22Rv1 (cell line): ENCODE results near the gene EPHA6.

Experiments used
- H3K27ac ChIP-seq: fragments of 450-650 bp; 2 replicates; pipeline ENCODE4 v1.5.1; 2017
- ZFX ChIP-seq: fragments of 450-650 bp; IDR thresholded peaks from 2 replicates; pipeline ENCODE4 v1.6.1; 2017; ENCODE audit warnings: antibody characterized with exemption, borderline replicate concordance
- TF ChIP-seq, protein P1 (sequence below): fragments of 450-650 bp; IDR thresholded peaks from 2 replicates; pipeline ENCODE4 v1.5.1; 2017; ENCODE audit warnings: mild to moderate bottlenecking

The EPHA6 gene

DNA sequence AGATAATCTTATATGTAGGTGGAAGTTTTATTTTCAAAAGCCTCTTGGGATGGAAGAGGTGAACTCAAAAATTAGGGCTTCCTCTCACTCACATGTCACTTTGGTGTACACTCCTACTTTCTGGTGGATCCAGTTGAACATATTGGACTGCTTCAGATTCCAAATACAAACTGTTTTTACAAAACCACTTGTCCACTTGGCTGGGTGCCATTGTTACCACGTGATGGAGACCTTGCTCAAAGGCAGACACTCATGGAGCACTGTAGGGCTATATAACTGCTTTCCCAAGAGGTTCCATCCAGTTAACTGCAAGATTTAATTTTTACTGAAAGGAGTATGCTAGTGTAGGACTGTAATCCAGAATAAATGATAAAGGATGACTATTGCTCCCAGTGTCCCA, 307.0 kb downstream of the EPHA6 start:
- TF ChIP-seq, protein P1, sequence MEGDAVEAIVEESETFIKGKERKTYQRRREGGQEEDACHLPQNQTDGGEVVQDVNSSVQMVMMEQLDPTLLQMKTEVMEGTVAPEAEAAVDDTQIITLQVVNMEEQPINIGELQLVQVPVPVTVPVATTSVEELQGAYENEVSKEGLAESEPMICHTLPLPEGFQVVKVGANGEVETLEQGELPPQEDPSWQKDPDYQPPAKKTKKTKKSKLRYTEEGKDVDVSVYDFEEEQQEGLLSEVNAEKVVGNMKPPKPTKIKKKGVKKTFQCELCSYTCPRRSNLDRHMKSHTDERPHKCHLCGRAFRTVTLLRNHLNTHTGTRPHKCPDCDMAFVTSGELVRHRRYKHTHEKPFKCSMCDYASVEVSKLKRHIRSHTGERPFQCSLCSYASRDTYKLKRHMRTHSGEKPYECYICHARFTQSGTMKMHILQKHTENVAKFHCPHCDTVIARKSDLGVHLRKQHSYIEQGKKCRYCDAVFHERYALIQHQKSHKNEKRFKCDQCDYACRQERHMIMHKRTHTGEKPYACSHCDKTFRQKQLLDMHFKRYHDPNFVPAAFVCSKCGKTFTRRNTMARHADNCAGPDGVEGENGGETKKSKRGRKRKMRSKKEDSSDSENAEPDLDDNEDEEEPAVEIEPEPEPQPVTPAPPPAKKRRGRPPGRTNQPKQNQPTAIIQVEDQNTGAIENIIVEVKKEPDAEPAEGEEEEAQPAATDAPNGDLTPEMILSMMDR = no peak
- TF ChIP-seq ZFX = no peak
- H3K27ac ChIP-seq = no peak overlapping the region

DNA sequence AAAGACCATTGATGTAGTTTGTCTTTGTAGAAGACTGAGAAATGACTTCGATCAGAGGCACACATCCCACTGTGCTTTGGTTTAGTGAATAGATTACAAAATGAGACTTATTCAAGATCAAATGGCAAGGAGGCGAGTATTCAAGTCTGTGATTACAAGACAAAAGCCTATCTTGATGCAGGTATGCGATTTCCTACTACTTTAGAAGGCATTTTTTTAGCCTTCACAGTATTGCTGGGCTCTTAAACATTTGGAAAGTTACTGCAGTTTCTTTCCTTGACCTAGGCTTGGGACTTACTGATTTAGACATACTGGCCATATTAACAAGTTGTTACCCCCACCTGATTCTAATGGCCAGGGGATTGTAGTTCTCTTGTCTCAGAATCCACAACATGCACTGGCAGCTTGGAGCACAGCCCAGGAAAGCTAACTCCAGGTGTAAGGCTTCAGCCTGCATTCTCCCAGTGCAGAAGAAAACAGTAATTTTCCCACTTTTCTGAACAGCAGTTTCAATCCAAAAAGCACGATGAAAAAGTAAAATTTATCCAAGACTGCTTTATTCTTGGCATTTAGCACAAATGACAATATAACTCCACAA, 311.6 kb downstream of the EPHA6 start:
- no peak overlapping the region for H3K27ac ChIP-seq
- no peak for TF ChIP-seq ZFX
- TF ChIP-seq, protein P1 = no peak

DNA sequence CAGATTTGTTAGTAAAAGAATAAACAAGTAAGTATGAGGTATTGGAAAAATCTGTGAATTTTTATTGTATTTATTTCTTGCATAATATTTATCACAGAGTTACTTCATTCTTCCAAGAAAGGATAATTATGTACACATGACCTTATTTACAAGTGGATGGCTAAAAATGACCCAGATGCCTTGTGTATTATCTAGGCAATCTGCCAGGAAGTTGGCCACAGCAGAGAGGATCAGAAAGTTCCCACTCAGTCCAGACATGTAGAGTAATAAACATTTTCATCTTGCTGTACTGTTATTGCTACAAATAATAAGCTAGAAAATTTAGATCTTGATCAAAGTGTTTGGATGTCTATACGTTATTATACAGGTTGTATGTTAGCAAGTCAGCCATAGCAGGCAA, 317.1 kb downstream of the EPHA6 start:
- TF ChIP-seq, protein P1 = no peak
- no peak for TF ChIP-seq ZFX

DNA sequence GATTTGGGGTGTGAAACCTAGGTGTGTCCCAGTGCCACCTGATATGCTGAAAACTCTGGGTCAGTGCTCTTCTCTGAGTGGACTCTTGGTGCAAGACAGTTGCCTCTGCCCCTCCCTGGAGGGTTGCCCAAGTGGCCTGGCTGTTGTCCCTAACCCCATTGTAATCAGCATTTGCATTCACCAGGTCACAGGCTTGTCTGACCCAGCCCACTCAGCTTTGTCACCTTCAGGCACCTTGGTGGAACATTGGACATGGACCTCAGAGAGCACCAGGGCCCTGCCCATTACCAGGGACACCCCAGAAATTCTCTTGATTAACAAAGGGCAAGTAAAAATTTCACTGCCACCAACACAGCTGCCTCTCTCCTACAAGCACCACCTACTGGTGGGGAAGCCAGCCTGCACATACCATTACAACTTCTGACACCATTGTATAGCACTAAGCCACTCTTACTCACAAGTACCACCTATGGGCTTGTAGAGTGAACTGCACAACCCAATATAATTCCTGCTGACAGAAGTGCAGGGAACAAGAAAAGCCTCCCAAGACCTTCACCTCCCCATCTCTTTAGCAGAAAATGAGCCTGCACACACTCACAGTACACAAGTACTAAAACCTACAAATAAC, 324.6 kb downstream of the EPHA6 start:
- TF ChIP-seq ZFX = no peak
- TF ChIP-seq, protein P1 = peak; percentile 53
- no peak overlapping the region for H3K27ac ChIP-seq

More for the DNA sequence above, 317.1 kb downstream of the EPHA6 start:
- H3K27ac ChIP-seq = no peak overlapping the region

DNA sequence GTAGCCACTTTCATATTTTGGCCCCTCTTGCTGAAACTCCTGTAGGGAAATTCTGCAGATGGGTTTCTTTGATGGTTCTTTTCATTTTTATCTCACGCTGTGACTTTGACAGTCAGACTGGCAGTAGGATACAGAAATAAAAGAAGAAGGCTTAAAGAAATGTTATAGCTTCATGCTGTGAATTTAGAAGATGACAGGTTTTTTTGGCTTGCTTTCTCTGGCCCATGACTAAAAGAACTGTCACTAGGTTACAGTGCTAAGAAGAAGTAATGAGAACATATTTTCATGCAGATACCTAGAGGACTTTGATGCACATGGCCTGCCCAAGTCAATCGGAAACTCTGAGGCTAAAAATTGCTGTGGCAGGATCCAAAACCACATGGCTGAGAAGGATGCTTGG, 334.5 kb downstream of the EPHA6 start:
- no peak for TF ChIP-seq ZFX
- TF ChIP-seq, protein P1 = no peak
- H3K27ac ChIP-seq = no peak overlapping the region

DNA sequence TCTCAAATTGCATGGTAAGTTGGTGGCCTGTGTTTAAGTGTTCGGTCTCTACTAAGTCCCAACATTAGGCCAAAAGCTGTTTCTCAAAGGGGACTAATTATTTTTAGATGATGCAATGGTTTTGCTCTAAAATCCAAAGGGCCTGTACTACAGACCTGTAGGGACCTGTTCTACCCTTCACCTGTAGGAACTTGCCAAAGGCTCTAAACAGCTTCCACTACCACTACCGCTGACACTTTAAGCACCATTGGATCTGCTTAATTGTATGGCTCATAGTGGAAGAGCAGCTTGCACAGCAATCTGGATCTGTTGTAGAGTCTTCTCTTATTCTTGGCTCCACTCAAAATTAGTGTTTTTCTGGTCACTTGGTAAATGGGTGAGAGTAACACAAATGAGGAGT, 346.8 kb downstream of the EPHA6 start:
- no peak for TF ChIP-seq ZFX
- TF ChIP-seq, protein P1 = no peak
- H3K27ac ChIP-seq = no peak overlapping the region

DNA sequence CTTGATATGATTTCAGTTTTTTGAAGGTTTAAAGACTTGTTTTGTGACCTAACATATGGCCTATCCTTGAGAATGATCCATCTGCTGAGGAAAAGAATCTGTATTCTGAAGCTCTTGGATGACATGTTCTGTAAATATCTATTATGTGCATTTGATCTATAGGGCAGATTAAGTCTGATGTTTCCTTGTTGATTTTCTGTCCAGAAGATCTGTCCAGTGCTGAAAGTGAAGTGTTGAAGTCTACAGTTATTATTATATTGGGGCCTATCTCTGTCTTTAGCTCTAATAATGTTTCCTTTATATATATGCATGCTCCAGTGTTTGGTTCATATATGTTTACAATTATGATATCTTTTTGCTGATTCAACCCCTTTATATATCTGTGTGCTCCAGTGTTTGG, 362.8 kb downstream of the EPHA6 start:
- no peak for TF ChIP-seq ZFX
- TF ChIP-seq, protein P1 = no peak
- no peak overlapping the region for H3K27ac ChIP-seq
